HG02623 (cell line): ENCODE results near the gene FAM240B.

ENCODE experiments used
- ATAC-seq: cut with Tn5 transposase; IDR thresholded peaks from one replicate; pipeline ENCODE4 v1.9.1; 2021; ENCODE audit warnings: moderate library complexity; ENCODE audit not compliant: unreplicated experiment

Gene FAM240B

GRCh38 chr9:38670542-38671371 is 49.2 kb downstream of the FAM240B start:
- no peak for ATAC-seq

- ATAC-seq, result no peak
These were observed 51.0 kb downstream of the FAM240B start for GRCh38 chr9:38668791-38669466.

- ATAC-seq, result no peak
These were observed 57.0 kb downstream of the FAM240B start for GRCh38 chr9:38662763-38663593.

GRCh38 chr9:38659538-38659937 is 60.4 kb downstream of the FAM240B start:
- no peak for ATAC-seq

GRCh38 chr9:38656896-38657295 is 63.0 kb downstream of the FAM240B start:
- ATAC-seq, result no peak

GRCh38 chr9:38652486-38652885 is 67.4 kb downstream of the FAM240B start:
- no peak for ATAC-seq

GRCh38 chr9:38652044-38652443 is 67.9 kb downstream of the FAM240B start:
- ATAC-seq, result no peak

- no peak for ATAC-seq
These were observed 68.4 kb downstream of the FAM240B start for GRCh38 chr9:38651400-38652042.

GRCh38 chr9:38650564-38650963 is 69.4 kb downstream of the FAM240B start:
- ATAC-seq, result no peak

GRCh38 chr9:38649731-38650363 is 70.1 kb downstream of the FAM240B start:
- no peak for ATAC-seq

- ATAC-seq, result no peak
These were observed 75.3 kb downstream of the FAM240B start for GRCh38 chr9:38644601-38645000.
